Measurements from ENCODE around the gene PRM1. TPM values are rescaled to one million over a fixed set of nuclear protein-coding genes. Genes with fewer than 3 reads are reported as not detected.
A peak's percentile ranks its signal among the peaks of the same experiment; 100 is the strongest.

The PRM1 gene
- total and polyA plus RNA-seq, 2 of the 13 experiments (the other 11 are each of a cell fraction or from before 2014, with no cell fraction given) = not detected

- no peak for TF ChIP-seq SOX5 (CRISPR knock-in tag; IDR thresholded peaks at IDR 0.05; ENCODE audit: borderline replicate concordance)
- TF ChIP-seq ZNF788 (CRISPR knock-in tag; IDR thresholded peaks at IDR 0.05; ENCODE audit: borderline replicate concordance) = no peak
- TF ChIP-seq ZNF629 (CRISPR knock-in tag; conservative IDR thresholded peaks at IDR 0.05) = 0 out of 2 replicates have a peak, but pooled peaks have one; percentile 12
- peak; percentile 64 for TF ChIP-seq POLR2AphosphoS5 (IDR thresholded peaks at IDR 0.05; ENCODE audit: low read depth, low read length)
- peak; percentile 74 for TF ChIP-seq HNRNPH1 (optimal IDR thresholded peaks at IDR 0.05; ENCODE audit: low read depth, low read length)
- peak; percentile 96 for TF ChIP-seq AGO2 (optimal IDR thresholded peaks at IDR 0.05; ENCODE audit: low read depth, low read length)
- TF ChIP-seq, protein P1, sequence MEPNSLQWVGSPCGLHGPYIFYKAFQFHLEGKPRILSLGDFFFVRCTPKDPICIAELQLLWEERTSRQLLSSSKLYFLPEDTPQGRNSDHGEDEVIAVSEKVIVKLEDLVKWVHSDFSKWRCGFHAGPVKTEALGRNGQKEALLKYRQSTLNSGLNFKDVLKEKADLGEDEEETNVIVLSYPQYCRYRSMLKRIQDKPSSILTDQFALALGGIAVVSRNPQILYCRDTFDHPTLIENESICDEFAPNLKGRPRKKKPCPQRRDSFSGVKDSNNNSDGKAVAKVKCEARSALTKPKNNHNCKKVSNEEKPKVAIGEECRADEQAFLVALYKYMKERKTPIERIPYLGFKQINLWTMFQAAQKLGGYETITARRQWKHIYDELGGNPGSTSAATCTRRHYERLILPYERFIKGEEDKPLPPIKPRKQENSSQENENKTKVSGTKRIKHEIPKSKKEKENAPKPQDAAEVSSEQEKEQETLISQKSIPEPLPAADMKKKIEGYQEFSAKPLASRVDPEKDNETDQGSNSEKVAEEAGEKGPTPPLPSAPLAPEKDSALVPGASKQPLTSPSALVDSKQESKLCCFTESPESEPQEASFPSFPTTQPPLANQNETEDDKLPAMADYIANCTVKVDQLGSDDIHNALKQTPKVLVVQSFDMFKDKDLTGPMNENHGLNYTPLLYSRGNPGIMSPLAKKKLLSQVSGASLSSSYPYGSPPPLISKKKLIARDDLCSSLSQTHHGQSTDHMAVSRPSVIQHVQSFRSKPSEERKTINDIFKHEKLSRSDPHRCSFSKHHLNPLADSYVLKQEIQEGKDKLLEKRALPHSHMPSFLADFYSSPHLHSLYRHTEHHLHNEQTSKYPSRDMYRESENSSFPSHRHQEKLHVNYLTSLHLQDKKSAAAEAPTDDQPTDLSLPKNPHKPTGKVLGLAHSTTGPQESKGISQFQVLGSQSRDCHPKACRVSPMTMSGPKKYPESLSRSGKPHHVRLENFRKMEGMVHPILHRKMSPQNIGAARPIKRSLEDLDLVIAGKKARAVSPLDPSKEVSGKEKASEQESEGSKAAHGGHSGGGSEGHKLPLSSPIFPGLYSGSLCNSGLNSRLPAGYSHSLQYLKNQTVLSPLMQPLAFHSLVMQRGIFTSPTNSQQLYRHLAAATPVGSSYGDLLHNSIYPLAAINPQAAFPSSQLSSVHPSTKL (CRISPR knock-in tag; IDR thresholded peaks at IDR 0.05) = no peak
- TF ChIP-seq, protein P2, sequence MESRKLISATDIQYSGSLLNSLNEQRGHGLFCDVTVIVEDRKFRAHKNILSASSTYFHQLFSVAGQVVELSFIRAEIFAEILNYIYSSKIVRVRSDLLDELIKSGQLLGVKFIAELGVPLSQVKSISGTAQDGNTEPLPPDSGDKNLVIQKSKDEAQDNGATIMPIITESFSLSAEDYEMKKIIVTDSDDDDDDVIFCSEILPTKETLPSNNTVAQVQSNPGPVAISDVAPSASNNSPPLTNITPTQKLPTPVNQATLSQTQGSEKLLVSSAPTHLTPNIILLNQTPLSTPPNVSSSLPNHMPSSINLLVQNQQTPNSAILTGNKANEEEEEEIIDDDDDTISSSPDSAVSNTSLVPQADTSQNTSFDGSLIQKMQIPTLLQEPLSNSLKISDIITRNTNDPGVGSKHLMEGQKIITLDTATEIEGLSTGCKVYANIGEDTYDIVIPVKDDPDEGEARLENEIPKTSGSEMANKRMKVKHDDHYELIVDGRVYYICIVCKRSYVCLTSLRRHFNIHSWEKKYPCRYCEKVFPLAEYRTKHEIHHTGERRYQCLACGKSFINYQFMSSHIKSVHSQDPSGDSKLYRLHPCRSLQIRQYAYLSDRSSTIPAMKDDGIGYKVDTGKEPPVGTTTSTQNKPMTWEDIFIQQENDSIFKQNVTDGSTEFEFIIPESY (CRISPR knock-in tag; IDR thresholded peaks at IDR 0.05) = peak; percentile 89; the same call in 1 of the 2 replicates
- TF ChIP-seq JUNB (CRISPR knock-in tag; IDR thresholded peaks at IDR 0.05; ENCODE audit: borderline replicate concordance) = no peak
- peak; percentile 51 for TF ChIP-seq RBM22 (optimal IDR thresholded peaks at IDR 0.05; ENCODE audit: low read length)
- TF ChIP-seq ZBTB42 (CRISPR knock-in tag; IDR thresholded peaks at IDR 0.05) = 0 out of 2 replicates have a peak, but pooled peaks have one; percentile 34
- no peak for TF ChIP-seq ZBTB1 (CRISPR knock-in tag; IDR thresholded peaks at IDR 0.05; ENCODE audit: borderline replicate concordance)
- TF ChIP-seq ZNF296 (CRISPR knock-in tag; conservative IDR thresholded peaks at IDR 0.05) = 0 out of 2 replicates have a peak, but pooled peaks have one; percentile 13
- TF ChIP-seq, protein P3, sequence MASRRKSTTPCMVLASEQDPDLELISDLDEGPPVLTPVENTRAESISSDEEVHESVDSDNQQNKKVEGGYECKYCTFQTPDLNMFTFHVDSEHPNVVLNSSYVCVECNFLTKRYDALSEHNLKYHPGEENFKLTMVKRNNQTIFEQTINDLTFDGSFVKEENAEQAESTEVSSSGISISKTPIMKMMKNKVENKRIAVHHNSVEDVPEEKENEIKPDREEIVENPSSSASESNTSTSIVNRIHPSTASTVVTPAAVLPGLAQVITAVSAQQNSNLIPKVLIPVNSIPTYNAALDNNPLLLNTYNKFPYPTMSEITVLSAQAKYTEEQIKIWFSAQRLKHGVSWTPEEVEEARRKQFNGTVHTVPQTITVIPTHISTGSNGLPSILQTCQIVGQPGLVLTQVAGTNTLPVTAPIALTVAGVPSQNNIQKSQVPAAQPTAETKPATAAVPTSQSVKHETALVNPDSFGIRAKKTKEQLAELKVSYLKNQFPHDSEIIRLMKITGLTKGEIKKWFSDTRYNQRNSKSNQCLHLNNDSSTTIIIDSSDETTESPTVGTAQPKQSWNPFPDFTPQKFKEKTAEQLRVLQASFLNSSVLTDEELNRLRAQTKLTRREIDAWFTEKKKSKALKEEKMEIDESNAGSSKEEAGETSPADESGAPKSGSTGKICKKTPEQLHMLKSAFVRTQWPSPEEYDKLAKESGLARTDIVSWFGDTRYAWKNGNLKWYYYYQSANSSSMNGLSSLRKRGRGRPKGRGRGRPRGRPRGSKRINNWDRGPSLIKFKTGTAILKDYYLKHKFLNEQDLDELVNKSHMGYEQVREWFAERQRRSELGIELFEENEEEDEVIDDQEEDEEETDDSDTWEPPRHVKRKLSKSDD (CRISPR knock-in tag; IDR thresholded peaks at IDR 0.05; ENCODE audit: low read depth) = no peak
- TF ChIP-seq NR2F2 (IDR thresholded peaks at IDR 0.05; ENCODE audit: borderline replicate concordance, low read depth) = peak; percentile 14; the same call in 1 of the 2 replicates
- TF ChIP-seq, protein P4, sequence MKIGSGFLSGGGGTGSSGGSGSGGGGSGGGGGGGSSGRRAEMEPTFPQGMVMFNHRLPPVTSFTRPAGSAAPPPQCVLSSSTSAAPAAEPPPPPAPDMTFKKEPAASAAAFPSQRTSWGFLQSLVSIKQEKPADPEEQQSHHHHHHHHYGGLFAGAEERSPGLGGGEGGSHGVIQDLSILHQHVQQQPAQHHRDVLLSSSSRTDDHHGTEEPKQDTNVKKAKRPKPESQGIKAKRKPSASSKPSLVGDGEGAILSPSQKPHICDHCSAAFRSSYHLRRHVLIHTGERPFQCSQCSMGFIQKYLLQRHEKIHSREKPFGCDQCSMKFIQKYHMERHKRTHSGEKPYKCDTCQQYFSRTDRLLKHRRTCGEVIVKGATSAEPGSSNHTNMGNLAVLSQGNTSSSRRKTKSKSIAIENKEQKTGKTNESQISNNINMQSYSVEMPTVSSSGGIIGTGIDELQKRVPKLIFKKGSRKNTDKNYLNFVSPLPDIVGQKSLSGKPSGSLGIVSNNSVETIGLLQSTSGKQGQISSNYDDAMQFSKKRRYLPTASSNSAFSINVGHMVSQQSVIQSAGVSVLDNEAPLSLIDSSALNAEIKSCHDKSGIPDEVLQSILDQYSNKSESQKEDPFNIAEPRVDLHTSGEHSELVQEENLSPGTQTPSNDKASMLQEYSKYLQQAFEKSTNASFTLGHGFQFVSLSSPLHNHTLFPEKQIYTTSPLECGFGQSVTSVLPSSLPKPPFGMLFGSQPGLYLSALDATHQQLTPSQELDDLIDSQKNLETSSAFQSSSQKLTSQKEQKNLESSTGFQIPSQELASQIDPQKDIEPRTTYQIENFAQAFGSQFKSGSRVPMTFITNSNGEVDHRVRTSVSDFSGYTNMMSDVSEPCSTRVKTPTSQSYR (CRISPR knock-in tag; IDR thresholded peaks at IDR 0.05; ENCODE audit: borderline replicate concordance) = no peak
Observed at GRCh38 chr16:11251525-11252481, 29.3 kb downstream of the PRM1 start (continued).
